LNCAP (cell line): ENCODE measurements around the gene ARHGEF11.

ENCODE experiments used
- CTCF ChIP-seq: fragments of 450-650 bp; IDR thresholded peaks from 2 replicates; pipeline ENCODE4 v1.5.1; 2017; ENCODE audit warnings: mild to moderate bottlenecking

ARHGEF11 gene

GRCh38 chr1:156898971-156899664 is 146.4 kb downstream of the ARHGEF11 start:
- no peak for TF ChIP-seq CTCF

GRCh38 chr1:156898161-156898566 is 147.4 kb downstream of the ARHGEF11 start:
- TF ChIP-seq CTCF: no peak

- TF ChIP-seq CTCF: no peak
Measured at GRCh38 chr1:156897078-156897825, 148.3 kb downstream of the ARHGEF11 start.

- TF ChIP-seq CTCF: no peak
Measured at GRCh38 chr1:156896490-156897033, 149.0 kb downstream of the ARHGEF11 start.

- no peak for TF ChIP-seq CTCF
Measured at GRCh38 chr1:156895927-156896326, 149.6 kb downstream of the ARHGEF11 start.

GRCh38 chr1:156895455-156895812 is 150.1 kb downstream of the ARHGEF11 start:
- TF ChIP-seq CTCF: no peak

GRCh38 chr1:156894711-156895454 is 150.7 kb downstream of the ARHGEF11 start:
- TF ChIP-seq CTCF: no peak
